Measurements from ENCODE around the gene NKX1-2.

The NKX1-2 gene

DNA sequence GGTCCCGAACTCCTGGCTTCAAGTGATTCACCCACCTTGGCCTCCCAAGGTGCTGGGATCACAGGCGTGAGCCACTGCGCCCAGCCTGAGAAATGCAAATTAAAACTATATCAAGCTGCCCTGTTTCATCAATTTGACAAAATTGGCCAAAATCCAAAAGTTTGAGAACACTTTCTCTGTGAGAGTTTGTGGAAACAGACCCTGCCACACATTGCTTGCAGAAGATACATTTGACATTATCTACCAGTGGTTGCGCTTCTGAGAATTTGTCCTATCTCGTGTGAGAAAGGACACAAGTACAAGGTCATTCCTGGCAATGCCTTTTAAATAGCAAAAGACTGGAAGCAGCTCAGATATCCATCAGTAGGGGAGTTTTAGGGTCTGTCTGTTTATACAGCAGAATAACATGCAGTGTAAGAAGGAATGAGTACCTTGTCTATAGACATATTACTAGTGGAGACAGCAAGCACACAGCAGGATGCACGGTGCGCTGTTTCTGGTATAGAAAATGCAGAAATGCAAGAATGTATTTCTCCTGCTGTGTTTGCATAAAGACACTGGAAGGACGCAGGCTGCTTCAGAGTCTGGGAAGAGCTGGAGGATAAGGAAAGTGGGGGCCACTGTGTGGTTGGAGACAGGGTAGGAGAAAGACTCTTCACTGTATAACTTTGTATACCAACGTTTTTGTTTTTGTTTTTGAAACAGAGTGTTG is 16.1 kb upstream of the NKX1-2 start:
- no peak for DNase-seq
- no peaks in the 10 kb centered on the region for H3K36me3 ChIP-seq
- TF ChIP-seq, protein P1, sequence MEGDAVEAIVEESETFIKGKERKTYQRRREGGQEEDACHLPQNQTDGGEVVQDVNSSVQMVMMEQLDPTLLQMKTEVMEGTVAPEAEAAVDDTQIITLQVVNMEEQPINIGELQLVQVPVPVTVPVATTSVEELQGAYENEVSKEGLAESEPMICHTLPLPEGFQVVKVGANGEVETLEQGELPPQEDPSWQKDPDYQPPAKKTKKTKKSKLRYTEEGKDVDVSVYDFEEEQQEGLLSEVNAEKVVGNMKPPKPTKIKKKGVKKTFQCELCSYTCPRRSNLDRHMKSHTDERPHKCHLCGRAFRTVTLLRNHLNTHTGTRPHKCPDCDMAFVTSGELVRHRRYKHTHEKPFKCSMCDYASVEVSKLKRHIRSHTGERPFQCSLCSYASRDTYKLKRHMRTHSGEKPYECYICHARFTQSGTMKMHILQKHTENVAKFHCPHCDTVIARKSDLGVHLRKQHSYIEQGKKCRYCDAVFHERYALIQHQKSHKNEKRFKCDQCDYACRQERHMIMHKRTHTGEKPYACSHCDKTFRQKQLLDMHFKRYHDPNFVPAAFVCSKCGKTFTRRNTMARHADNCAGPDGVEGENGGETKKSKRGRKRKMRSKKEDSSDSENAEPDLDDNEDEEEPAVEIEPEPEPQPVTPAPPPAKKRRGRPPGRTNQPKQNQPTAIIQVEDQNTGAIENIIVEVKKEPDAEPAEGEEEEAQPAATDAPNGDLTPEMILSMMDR (IDR thresholded peaks at IDR 0.05; ENCODE audit: low read depth, low read length), result no peak
- H3K27me3 ChIP-seq, result no peaks in the 10 kb centered on the region
- H3K4me1 ChIP-seq, result no peaks in the 10 kb centered on the region
- no peaks in the 10 kb centered on the region for H3K9me3 ChIP-seq
- H3K4me3 ChIP-seq (ENCODE audit: low read depth, low read length), result no peak overlapping the region

DNA sequence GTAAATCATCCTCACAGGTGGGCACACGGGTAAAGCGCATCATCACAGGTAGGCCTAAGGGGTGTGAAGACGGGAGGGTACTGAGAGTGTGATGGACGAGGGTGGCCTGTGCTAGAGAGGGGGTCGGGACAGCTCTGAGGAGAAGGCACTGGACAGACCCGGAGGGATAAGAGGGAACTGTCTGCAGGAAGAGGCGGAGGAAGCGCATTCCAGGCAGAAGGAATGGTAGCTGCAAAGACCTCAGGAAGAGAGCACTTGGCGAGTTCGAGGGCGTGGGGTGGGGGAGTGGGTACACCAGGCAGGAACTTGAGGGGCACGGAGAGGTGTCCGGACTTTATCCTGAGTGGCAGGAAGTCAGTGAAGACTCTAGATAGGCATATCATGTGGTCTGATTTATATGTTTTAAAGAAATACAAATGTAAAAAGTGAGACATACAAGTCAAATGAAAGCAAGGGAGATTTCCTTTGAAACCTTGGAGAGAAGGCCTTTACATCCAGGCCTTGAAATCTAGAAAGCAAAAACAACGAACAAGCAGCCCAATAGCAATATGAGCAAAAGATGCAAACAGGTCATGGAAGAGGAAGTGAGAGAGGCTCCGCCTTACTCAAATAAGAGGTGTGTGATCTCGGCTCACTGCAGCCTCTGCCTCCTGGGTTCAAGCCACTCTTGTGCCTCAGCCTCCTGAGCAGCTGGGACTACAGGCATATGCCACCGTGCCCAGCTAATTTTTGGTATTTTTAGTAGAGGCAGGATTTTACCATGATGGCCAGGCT is 15.4 kb upstream of the NKX1-2 start:
- H3K27me3 ChIP-seq, result no peaks in the 10 kb centered on the region
- no peaks in the 10 kb centered on the region for H3K4me1 ChIP-seq
- no peak overlapping the region for H3K4me3 ChIP-seq (ENCODE audit: low read depth, low read length)
- no peaks in the 10 kb centered on the region for H3K9me3 ChIP-seq
- no peak for DNase-seq
- TF ChIP-seq, protein P1 (IDR thresholded peaks at IDR 0.05; ENCODE audit: low read depth, low read length), result no peak
- no peaks in the 10 kb centered on the region for H3K36me3 ChIP-seq

DNA sequence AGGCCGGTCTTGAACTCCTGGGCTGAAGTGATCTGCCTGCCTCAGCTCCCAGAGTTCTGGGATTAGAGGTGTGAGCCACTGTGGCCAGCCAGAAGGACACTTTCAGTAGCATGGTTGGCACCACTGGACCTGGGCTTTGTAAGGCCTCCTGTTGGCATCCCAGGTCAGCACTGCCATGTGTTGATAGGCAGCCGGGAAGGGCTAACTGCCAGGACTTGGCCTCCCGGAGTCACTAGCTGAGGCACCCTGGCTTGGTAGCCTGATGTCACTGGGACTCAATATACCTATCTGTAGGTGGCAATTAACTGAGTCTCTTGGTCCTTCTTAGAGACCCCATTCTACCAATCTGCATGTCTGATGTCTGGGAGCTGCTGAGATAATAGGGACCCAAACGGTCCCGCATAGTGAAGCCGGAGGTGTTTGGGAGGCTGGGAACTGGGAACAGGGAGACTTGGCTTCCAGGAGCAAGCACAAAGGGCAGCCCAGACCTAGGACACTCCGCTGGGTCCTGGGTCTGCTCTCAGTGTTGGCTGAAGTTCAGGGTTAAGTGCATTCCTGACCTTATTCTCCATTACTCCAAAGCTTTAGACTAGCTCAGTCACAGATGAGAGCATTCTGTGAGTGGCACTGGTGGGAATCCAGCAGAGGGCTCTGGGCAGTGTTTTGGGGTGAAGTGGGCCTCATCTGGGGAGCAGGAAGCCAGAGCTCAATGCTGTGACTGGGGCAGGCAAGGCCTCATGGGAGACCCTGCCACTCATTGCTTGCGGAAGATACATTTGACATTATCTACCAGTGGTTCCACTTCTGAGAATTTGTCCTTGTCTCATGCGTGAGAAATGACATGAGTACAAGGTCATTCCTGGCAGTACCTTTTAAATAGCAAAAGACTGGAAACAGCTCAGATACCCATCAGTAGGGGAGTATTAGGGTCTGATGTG is 14.5 kb upstream of the NKX1-2 start:
- TF ChIP-seq, protein P1 (IDR thresholded peaks at IDR 0.05; ENCODE audit: low read depth, low read length), result no peak
- no peak for DNase-seq
- Histone ChIP-seq H3K4me1 (no peaks in the 10 kb centered on the region), H3K4me3 (ENCODE audit: low read depth, low read length) (no peak overlapping the region), H3K9me3 (no peaks in the 10 kb centered on the region), H3K36me3 (no peaks in the 10 kb centered on the region), H3K27me3 (no peaks in the 10 kb centered on the region)

DNA sequence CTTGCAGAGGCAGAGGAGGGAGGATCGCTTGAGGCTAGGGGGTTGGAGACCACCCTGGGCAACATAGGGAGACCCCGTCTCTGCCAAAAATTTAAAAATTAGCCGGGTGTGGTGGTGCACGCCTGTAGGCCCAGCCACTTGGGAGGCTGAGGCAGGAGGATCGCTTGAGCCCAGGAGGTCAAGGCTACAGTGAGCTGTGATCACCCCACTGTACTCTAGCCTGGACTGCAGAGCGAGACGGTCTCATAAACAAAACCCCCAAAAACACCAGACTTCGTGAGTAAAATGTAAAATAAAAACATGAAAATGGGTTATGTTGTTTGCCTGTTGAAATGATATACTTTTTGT is 12.5 kb upstream of the NKX1-2 start:
- DNase-seq, result no peak
- TF ChIP-seq, protein P1 (IDR thresholded peaks at IDR 0.05; ENCODE audit: low read depth, low read length), result no peak
- H3K27me3 ChIP-seq, result no peaks in the 10 kb centered on the region
- H3K36me3 ChIP-seq, result no peaks in the 10 kb centered on the region
- H3K4me1 ChIP-seq, result no peaks in the 10 kb centered on the region
- peak overlapping the region; percentile 56 for H3K4me3 ChIP-seq (ENCODE audit: low read depth, low read length)
- H3K9me3 ChIP-seq, result no peaks in the 10 kb centered on the region

DNA sequence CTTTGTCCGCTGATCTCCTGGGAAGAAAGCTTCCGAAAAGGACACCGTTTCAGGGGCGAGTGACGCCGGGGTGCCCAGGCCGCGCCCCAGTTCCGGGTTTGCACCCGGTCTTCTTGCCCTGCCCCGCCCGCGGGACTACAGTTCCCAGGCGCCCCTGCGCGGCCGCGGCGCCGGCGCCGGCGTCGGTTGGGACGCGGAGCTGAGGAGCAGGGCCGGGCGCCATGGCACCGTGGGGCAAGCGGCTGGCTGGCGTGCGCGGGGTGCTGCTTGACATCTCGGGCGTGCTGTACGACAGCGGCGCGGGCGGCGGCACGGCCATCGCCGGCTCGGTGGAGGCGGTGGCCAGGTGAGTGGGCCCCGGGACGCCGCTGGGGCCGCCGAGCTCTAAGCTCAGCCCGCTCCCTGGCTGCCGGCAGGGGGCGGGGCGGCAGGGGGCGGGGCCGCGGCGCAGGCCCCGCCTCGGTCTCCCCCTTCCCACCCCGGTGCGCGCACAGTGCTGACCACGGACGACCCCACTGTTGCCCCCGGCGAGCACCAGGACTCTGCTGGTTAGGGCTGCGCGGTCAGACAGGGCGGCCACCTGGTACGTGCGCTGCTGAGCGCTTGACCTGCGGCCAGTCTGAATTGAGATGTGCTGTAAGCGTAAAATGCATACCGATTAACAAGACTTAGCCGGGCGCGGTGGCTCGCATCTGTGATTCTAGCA is 12.0 kb upstream of the NKX1-2 start, which contains the start of gene LHPP:
Gene LHPP, plus strand, starts transcription at position 182 of the 706 bp plus-strand sequence. Its CDS starts 40 bp downstream, at position 222.
- Histone ChIP-seq H3K36me3 (no peaks in the 10 kb centered on the region), H3K4me1 (no peaks in the 10 kb centered on the region), H3K27me3 (no peaks in the 10 kb centered on the region), H3K9me3 (no peaks in the 10 kb centered on the region), H3K4me3 (ENCODE audit: low read depth, low read length) (peak within 1 kb of the TSS; percentile 56)
- TF ChIP-seq, protein P1 (IDR thresholded peaks at IDR 0.05; ENCODE audit: low read depth, low read length), result no peak
- DNase-seq, result peak; percentile 79
